K562 (cell line): ENCODE results near the gene SHANK3. TPM values are rescaled to one million over a fixed set of nuclear protein-coding genes. Genes with fewer than 3 reads are reported as not detected.

Source experiments
- ATAC-seq: fragments of 200-7000 bp; cut with Tn5 transposase; 3 replicates; pipeline ENCODE4 v1.9.1; 2020; ENCODE audit warnings: moderate library complexity
- BruUV-seq: library from RNA; stranded (reverse); fragments of 400-500 nt; replicated peaks from 2 replicates; lab custom pipeline; 2021; lab: Mats Ljungman, UMichigan
- CTCF ChIA-PET: fragments of 300-600 bp; formaldehyde crosslinking; extraction: SDS; loops from one replicate; lab custom pipeline; 2021; ENCODE audit warnings: low intra/inter-chr PET ratio; lab: Yijun Ruan, JAX
- POLR2A ChIA-PET: fragments of 300-600, 350-650 bp; sonication (Branson Sonifier 250); formaldehyde crosslinking; extraction: SDS; loops from one replicate; lab custom pipeline; 2021; ENCODE audit warnings: antibody characterized with exemption, inconsistent platforms; lab: Yijun Ruan, JAX
- DNase-seq, 4 experiments: peaks; one replicate each; pipeline versions ENCODE4 v3.0.0 to v3.0.0-alpha.2; 2011 to 2018; ENCODE audit warnings: low spot score in 3 of 4, mixed read lengths in 3 of 4; ENCODE audit errors: extremely low read depth in 1 of 4
- FAIRE-seq: peaks from 2 replicates; lab custom pipeline; 2011; peaks lifted over from hg19 to GRCh38; lab: Jason Lieb, UNC
- H2AFZ ChIP-seq: 2 replicates; pipeline ENCODE4 v1.6.0; 2011; ENCODE audit warnings: low read depth, low read length, control low read depth, inconsistent platforms
- H3K27ac ChIP-seq: fragments of 200-600 bp; 3 replicates; pipeline ENCODE4 v1.8.0; 2011; ENCODE audit warnings: low read depth, mild to moderate bottlenecking, control low read depth, inconsistent platforms, low read length, moderate library complexity, mixed read lengths; ENCODE audit errors: extremely low read depth
- H3K27me3 ChIP-seq, 2 experiments: fragments of 300-600 bp in 1 of 2; 2 replicates in 1 of 2; 3 replicates in 1 of 2; pipeline versions ENCODE4 v1.6.0 to v1.8.0; 2011; ENCODE audit warnings: inconsistent platforms in 2 of 2, low read length in 2 of 2, mild to moderate bottlenecking in 1 of 2, mixed read lengths in 1 of 2, moderate library complexity in 1 of 2; ENCODE audit not compliant: control insufficient read depth in 2 of 2, insufficient read depth in 2 of 2
- H3K36me3 ChIP-seq: fragments of 300-600 bp; 3 replicates; pipeline ENCODE4 v1.8.0; 2011; ENCODE audit warnings: mild to moderate bottlenecking, low read length, inconsistent platforms; ENCODE audit not compliant: control insufficient read depth, insufficient read depth
- H3K4me1 ChIP-seq, 2 experiments: fragments of 200-600 bp in 1 of 2; replicated peaks in 1 of 2; 2 replicates in 1 of 2; 3 replicates in 1 of 2; pipeline versions ENCODE4 v1.5.1 to v1.8.0; 2011; ENCODE audit warnings: inconsistent platforms in 2 of 2, low read length in 2 of 2, mild to moderate bottlenecking in 1 of 2, mixed read lengths in 1 of 2, moderate library complexity in 1 of 2; ENCODE audit not compliant: control insufficient read depth in 2 of 2, insufficient read depth in 2 of 2
- H3K4me2 ChIP-seq: 2 replicates; pipeline ENCODE4 v1.6.1; 2011; ENCODE audit warnings: low read length, control low read depth, inconsistent platforms, mixed read lengths; ENCODE audit not compliant: insufficient read depth
- H3K4me3 ChIP-seq: fragments of 200-600 bp; sonication (generic), shearing (Covaris generic); 2 replicates; pipeline ENCODE4 v1.5.1; 2016; ENCODE audit warnings: control low read depth, inconsistent platforms
- H3K79me2 ChIP-seq: fragments of 200-600 bp; 3 replicates; pipeline ENCODE4 v1.8.0; 2011; ENCODE audit warnings: low read length, inconsistent platforms; ENCODE audit not compliant: control insufficient read depth, insufficient read depth
- H3K9ac ChIP-seq, 2 experiments: 2 replicates each; pipeline versions ENCODE4 v1.6.0 to v1.6.1; 2011; ENCODE audit warnings: low read depth in 2 of 2, low read length in 2 of 2, control low read depth in 1 of 2, inconsistent platforms in 1 of 2, mild to moderate bottlenecking in 1 of 2, mixed read lengths in 1 of 2; ENCODE audit not compliant: insufficient read depth in 1 of 2
- H3K9me1 ChIP-seq: one replicate; pipeline ENCODE4 v1.6.0; 2011; ENCODE audit warnings: inconsistent platforms, mild to moderate bottlenecking, low read length, moderate library complexity; ENCODE audit not compliant: control insufficient read depth, insufficient read depth
- H3K9me3 ChIP-seq: replicated peaks from 2 replicates; pipeline ENCODE4 v1.5.1; 2011; ENCODE audit warnings: low read depth, low read length, inconsistent platforms; ENCODE audit not compliant: control insufficient read depth, insufficient read depth
- H4K20me1 ChIP-seq: replicated peaks from 2 replicates; pipeline ENCODE4 v1.6.1; 2011; ENCODE audit warnings: low read length, inconsistent platforms, mixed read lengths; ENCODE audit not compliant: control insufficient read depth, insufficient read depth
- KHSRP ChIP-seq: fragments of 450-650 bp; IDR thresholded peaks from 2 replicates; pipeline ENCODE4 v1.6.1; 2017
- TBL1XR1 ChIP-seq, 2 experiments: IDR thresholded peaks; 2 replicates each; pipeline ENCODE4 v1.6.1; 2012; ENCODE audit warnings: improper control_type of control experiment in 2 of 2, low read length in 2 of 2, mild to moderate bottlenecking in 1 of 2
- ZNF23 ChIP-seq: fragments of 250-450 bp; sonication (Bioruptor Pico); IDR thresholded peaks from 2 replicates; pipeline ENCODE4 v1.4.0; 2020; ENCODE audit warnings: mild to moderate bottlenecking
- ZNF324 ChIP-seq: fragments of 250-450 bp; sonication (Bioruptor Pico); IDR thresholded peaks from 2 replicates; pipeline ENCODE4 v1.4.0; 2020; ENCODE audit warnings: mild to moderate bottlenecking
- ZNF398 ChIP-seq: fragments of 250-450 bp; sonication (Bioruptor Pico); IDR thresholded peaks from 2 replicates; pipeline ENCODE4 v1.8.0; 2021; ENCODE audit warnings: moderate library complexity, mild to moderate bottlenecking, inconsistent platforms
- WGBS: fragments of 100-300 bp; shearing (Covaris generic); methylation state at CpG from one replicate; pipeline ENCODE4 v1.1.6; 2016; ENCODE audit warnings: low coverage, mixed read lengths; ENCODE audit not compliant: insufficient coverage; ENCODE audit errors: missing lambda C conversion rate; 5-methylcytosine and 5-hydroxymethylcytosine counted together
- in situ Hi-C: fragments of 300-500 bp; cut with MboI; formaldehyde crosslinking; loops from 4 replicates; pipeline ENCODE4 v1.15.0; 2018; ENCODE audit warnings: inconsistent platforms, mixed read lengths
- intact Hi-C: fragments of 100-400 bp; cut with micrococcal nuclease; formaldehyde crosslinking; loops from 2 replicates; pipeline ENCODE4 v1.14.2; 2022
- polyA plus RNA-seq, 8 experiments: library from polyadenylated mRNA; depleted of rRNA in 4 of 8; stranded (reverse) in 5 of 8; unstranded in 3 of 8; fragments of >200 nt; fragmentation: Nextera tagmentation in 2 of 8; fragmentation: Illumina TruSeq in 1 of 8; extraction: Ambion mirVana in 2 of 8; extraction: Trizol in 1 of 8; gene quantifications; 2 replicates each; pipeline versions ENCODE4 v1.2.1 to v1.2.3, GENCODE V29; 2011 to 2014; ENCODE audit warnings: inconsistent platforms in 1 of 8, missing spikeins in 1 of 8
- total RNA-seq, 7 experiments: library from RNA; depleted of rRNA in 6 of 7; stranded (reverse); fragments of >200 nt in 6 of 7; fragmentation: Illumina TruSeq in 2 of 7; extraction: Trizol in 2 of 7; gene quantifications; 2 replicates each; pipeline versions ENCODE4 v1.2.1 to v1.2.3, GENCODE V29; 2011 to 2021; ENCODE audit warnings: low replicate concordance in 1 of 7
- TF ChIP-seq, protein P1 (sequence below): IDR thresholded peaks from 2 replicates; pipeline ENCODE4 v1.6.1; 2012; ENCODE audit warnings: low read depth, low read length, improper control_type of control experiment, borderline replicate concordance

SHANK3 gene
- total and polyA plus RNA-seq, 9 of the 15 experiments (the other 6 are each of a cell fraction or from before 2014, with no cell fraction given): 0.01 to 0.07 (median 0.03) TPM; not detected in 6

GRCh38 chr22:50684986-50685385 is 12.4 kb downstream of the SHANK3 start:
- no TSS peak for BruUV-seq

More at GRCh38 chr22:50684986-50685385, 12.4 kb downstream of the SHANK3 start:
- FAIRE-seq: no peak
- Histone ChIP-seq H3K4me2 (no peak overlapping the region), H3K4me1 (no peaks in the 10 kb centered on the region; a peak in 1 of 5 replicates), H3K4me3 (no peak overlapping the region), H3K36me3 (no peaks in the 10 kb centered on the region), H3K79me2 (no peaks in the 10 kb centered on the region), H2AFZ (no peak overlapping the region), H3K9me3 (no peaks in the 10 kb centered on the region), H3K9ac (no peak overlapping the region), H3K27ac (no peak overlapping the region), H3K27me3 (peaks cover 3 to 27% of the 10 kb centered on the region in 2 experiments; a peak in 4 of 5 replicates), H3K9me1 (no peaks in the 10 kb centered on the region), H4K20me1 (no peaks in the 10 kb centered on the region)
- no peak for TF ChIP-seq KHSRP
- no peak for TF ChIP-seq TBL1XR1 (IDR thresholded peaks at IDR 0.05; ENCODE audit: low read length in 2 of 2)
- no peak for TF ChIP-seq ZNF324 (CRISPR knock-in tag)
- TF ChIP-seq ZNF398 (CRISPR knock-in tag): no peak
- TF ChIP-seq, protein P1, sequence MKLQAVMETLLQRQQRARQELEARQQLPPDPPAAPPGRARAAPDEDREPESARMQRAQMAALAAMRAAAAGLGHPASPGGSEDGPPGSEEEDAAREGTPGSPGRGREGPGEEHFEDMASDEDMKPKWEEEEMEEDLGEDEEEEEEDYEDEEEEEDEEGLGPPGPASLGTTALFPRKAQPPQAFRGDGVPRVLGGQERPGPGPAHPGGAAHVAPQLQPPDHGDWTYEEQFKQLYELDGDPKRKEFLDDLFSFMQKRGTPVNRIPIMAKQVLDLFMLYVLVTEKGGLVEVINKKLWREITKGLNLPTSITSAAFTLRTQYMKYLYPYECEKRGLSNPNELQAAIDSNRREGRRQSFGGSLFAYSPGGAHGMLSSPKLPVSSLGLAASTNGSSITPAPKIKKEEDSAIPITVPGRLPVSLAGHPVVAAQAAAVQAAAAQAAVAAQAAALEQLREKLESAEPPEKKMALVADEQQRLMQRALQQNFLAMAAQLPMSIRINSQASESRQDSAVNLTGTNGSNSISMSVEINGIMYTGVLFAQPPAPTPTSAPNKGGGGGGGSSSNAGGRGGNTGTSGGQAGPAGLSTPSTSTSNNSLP: no peak
- no peak for TF ChIP-seq ZNF23
- in situ Hi-C loops (no loop called here), intact Hi-C loops (no loop called here)
- ChIA-PET POLR2A (interaction anchor here (0.9 kb wide), 1 partner anchor 15 kb away, joined by 3 read pairs; no protein-coding TSS in a partner anchor), CTCF (no interaction called here)
- ATAC-seq: no peak
- no peak for DNase-seq
- 0% methylated on average over 6 of the region's 10 CpGs for WGBS
